Lower lobe of right lung (tissue), 2 donors: ENCODE data around the gene SDHA. TPM values are rescaled to one million over a fixed set of nuclear protein-coding genes. Genes with fewer than 3 reads are reported as not detected.
"Not testable (repeated sequence)": the region's sequence is repeated elsewhere in the genome, so short reads cannot be mapped to it uniquely, and the experiment has no call there.

Experiments
- ATAC-seq, 2 donors: fragments of 200-7000 bp; cut with Tn5 transposase; one replicate each; pipeline ENCODE4 v1.9.1; 2020 to 2022; ENCODE audit warnings: mild to moderate bottlenecking in 2 of 2, moderate library complexity in 2 of 2
- DNase-seq: peaks from one replicate; pipeline ENCODE4 v3.0.0-alpha.2; 2020
- H3K27ac ChIP-seq: fragments of 200-600 bp; one replicate; pipeline ENCODE4 v1.8.0; 2022
- H3K27me3 ChIP-seq: fragments of 200-600 bp; one replicate; pipeline ENCODE4 v1.8.0; 2022; ENCODE audit warnings: low read depth
- H3K36me3 ChIP-seq: fragments of 200-600 bp; one replicate; pipeline ENCODE4 v1.8.0; 2022; ENCODE audit warnings: mild to moderate bottlenecking
- H3K4me1 ChIP-seq: fragments of 200-600 bp; one replicate; pipeline ENCODE4 v1.8.0; 2022
- H3K4me3 ChIP-seq: fragments of 200-600 bp; one replicate; pipeline ENCODE4 v1.8.0; 2022; ENCODE audit warnings: mild to moderate bottlenecking
- H3K9me3 ChIP-seq: fragments of 200-600 bp; one replicate; pipeline ENCODE4 v1.8.0; 2022
- intact Hi-C: fragments of 100-400 bp; cut with DNase I; formaldehyde crosslinking; loops from one replicate; pipeline ENCODE4 v1.11.0; 2022
- total RNA-seq: library from RNA; stranded (reverse); fragmentation: NEBNext Ultra II Directional; extraction: Animal tissue kit (Norgen Biotek cat#: 25700); gene quantifications from one replicate; pipeline ENCODE4 v1.2.1, GENCODE V29; 2021
- TF ChIP-seq, protein P1 (sequence below): fragments of 200-600 bp; IDR thresholded peaks from one replicate; pipeline ENCODE4 v1.8.0; 2022; ENCODE audit warnings: antibody characterized with exemption, mild to moderate bottlenecking
- donor health status: DM: no; HTN: yes; CAD: no; lungs with severe emphysema.

SDHA gene
- total RNA-seq, 1 donor from 2014 or later = 89.6 TPM

- Histone ChIP-seq H3K4me3 (no peak overlapping the region), H3K9me3 (no peaks in the 10 kb centered on the region), H3K27ac (no peak overlapping the region), H3K4me1 (peaks cover 7% of the 10 kb centered on the region), H3K36me3 (no peaks in the 10 kb centered on the region), H3K27me3 (peaks cover 10% of the 10 kb centered on the region)
- no peak for ATAC-seq
- TF ChIP-seq, protein P1, sequence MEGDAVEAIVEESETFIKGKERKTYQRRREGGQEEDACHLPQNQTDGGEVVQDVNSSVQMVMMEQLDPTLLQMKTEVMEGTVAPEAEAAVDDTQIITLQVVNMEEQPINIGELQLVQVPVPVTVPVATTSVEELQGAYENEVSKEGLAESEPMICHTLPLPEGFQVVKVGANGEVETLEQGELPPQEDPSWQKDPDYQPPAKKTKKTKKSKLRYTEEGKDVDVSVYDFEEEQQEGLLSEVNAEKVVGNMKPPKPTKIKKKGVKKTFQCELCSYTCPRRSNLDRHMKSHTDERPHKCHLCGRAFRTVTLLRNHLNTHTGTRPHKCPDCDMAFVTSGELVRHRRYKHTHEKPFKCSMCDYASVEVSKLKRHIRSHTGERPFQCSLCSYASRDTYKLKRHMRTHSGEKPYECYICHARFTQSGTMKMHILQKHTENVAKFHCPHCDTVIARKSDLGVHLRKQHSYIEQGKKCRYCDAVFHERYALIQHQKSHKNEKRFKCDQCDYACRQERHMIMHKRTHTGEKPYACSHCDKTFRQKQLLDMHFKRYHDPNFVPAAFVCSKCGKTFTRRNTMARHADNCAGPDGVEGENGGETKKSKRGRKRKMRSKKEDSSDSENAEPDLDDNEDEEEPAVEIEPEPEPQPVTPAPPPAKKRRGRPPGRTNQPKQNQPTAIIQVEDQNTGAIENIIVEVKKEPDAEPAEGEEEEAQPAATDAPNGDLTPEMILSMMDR = no peak
- no peak for DNase-seq
- intact Hi-C loops = no loop called here
Measured at GRCh38 chr5:192970-193831, 24.9 kb upstream of the SDHA start.

- DNase-seq = no peak
- intact Hi-C loops = no loop called here
Measured at GRCh38 chr5:194102-194501, 24.0 kb upstream of the SDHA start.

GRCh38 chr5:194603-195209 is 23.4 kb upstream of the SDHA start:
- intact Hi-C loops = no loop called here
- no peak overlapping the region for H3K4me3 ChIP-seq
- no peaks in the 10 kb centered on the region for H3K36me3 ChIP-seq
- H3K9me3 ChIP-seq = no peaks in the 10 kb centered on the region
- ATAC-seq (no peak), DNase-seq (no peak)
- no peaks in the 10 kb centered on the region for H3K4me1 ChIP-seq
- H3K27ac ChIP-seq = no peak overlapping the region
- TF ChIP-seq, protein P1 = no peak
- peaks cover 10% of the 10 kb centered on the region for H3K27me3 ChIP-seq

More at GRCh38 chr5:194102-194501, 24.0 kb upstream of the SDHA start:
- peaks cover 10% of the 10 kb centered on the region for H3K27me3 ChIP-seq
- H3K27ac ChIP-seq = no peak overlapping the region
- TF ChIP-seq, protein P1 = no peak
- no peaks in the 10 kb centered on the region for H3K36me3 ChIP-seq
- no peaks in the 10 kb centered on the region for H3K4me1 ChIP-seq
- H3K9me3 ChIP-seq = no peaks in the 10 kb centered on the region
- no peak for ATAC-seq
- no peak overlapping the region for H3K4me3 ChIP-seq

DNA sequence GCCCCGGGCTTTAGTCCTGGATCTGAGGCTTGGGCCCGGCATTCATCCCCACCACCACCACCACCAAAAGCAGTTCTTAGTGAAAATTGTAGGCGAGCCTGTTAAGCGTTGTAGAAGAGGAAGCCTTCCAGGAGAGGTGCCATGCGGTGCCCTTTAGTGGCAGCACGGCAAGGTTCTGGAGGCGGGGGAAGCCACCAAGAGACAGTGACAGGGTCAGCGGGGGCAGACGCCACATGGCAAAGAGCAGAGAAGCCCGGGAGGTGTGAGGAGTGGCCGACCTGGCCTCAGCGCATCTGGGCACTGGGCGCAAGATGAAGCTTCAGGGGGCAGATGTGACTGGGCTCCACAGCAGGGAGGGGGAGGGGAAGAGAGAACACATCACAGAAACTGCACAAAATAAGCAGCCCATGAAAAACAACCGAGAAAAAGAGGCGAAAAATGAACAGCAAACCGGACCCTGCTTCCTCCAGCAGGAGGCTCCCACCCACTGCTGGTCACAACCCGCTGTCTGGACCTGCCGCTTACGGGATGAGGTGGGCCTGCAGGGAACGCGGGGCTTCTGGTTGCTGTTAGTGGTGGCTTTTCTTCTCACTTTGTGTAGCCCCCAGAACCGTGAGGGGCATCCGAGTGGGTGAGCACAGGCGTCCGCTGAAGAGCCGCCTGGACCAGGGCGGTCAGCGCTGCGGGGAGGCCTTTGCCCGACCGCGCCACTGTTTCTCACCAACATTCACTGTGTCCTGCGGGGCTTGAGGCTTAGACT is 22.5 kb upstream of the SDHA start:
- H3K9me3 ChIP-seq = no peaks in the 10 kb centered on the region
- H3K27ac ChIP-seq = no peak overlapping the region
- peak; percentile 32 for DNase-seq
- intact Hi-C loops = no loop called here
- no peaks in the 10 kb centered on the region for H3K4me1 ChIP-seq
- H3K27me3 ChIP-seq = peaks cover 10% of the 10 kb centered on the region
- no peak overlapping the region for H3K4me3 ChIP-seq
- ATAC-seq = no peak
- H3K36me3 ChIP-seq = no peaks in the 10 kb centered on the region
- TF ChIP-seq, protein P1 = no peak

DNA sequence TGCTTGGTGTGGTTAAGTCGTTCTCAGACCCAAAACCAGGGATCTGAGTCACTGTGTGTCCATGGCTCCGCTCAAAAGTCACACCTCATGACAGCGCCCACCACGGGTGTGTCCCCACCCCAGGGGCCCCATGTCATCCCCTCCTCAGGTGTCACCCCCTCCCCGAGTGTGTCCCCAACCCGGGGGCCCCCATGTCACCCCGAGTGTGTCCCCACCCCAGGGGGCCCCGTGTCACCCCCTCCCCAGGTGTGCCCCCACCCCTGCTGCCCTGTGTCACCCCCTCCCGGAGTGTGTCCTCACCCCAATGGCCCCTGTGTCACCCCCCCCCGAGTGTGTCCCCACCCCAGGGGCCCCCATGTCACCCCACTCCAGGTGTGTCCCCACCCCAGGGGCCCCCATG is 21.8 kb upstream of the SDHA start:
- no peaks in the 10 kb centered on the region for H3K9me3 ChIP-seq
- no peak for ATAC-seq
- H3K27ac ChIP-seq = no peak overlapping the region
- TF ChIP-seq, protein P1 = no peak
- intact Hi-C loops = no loop called here
- H3K4me3 ChIP-seq = no peak overlapping the region
- H3K4me1 ChIP-seq = no peaks in the 10 kb centered on the region
- no peaks in the 10 kb centered on the region for H3K36me3 ChIP-seq
- DNase-seq = peak; percentile 9
- peaks cover 10% of the 10 kb centered on the region for H3K27me3 ChIP-seq

DNA sequence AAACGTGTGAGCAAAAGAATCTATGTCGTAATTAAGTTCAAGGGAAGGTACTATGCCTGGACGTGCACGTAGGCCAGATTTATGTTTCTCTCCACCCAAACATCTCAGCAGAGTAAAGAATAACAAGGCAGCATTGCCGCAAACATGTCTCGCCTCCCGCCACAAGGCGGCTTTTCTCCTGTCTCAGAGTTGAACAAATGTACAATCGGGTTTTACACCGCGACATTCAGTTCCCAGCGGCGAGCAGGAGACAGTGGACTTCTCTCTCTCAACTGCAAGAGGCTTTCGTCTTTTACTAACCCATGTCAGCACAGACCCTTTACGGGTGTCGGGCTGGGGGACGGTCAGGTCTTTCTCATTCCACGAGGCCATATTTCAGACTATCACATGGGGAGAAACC is 21.1 kb upstream of the SDHA start:
- intact Hi-C loops, H3K27me3 ChIP-seq, H3K4me1 ChIP-seq, H3K4me3 ChIP-seq, ATAC-seq, H3K27ac ChIP-seq, H3K36me3 ChIP-seq, H3K9me3 ChIP-seq: not testable (repeated sequence)
- DNase-seq = peak; percentile 22
